ENCODE measurements around the gene GPC6. TPM values are rescaled to one million over a fixed set of nuclear protein-coding genes. Genes with fewer than 3 reads are reported as not detected.
"Not testable (repeated sequence)": the region's sequence is repeated elsewhere in the genome, so short reads cannot be mapped to it uniquely, and the experiment has no call there.

Gene GPC6
- total RNA-seq, 1 experiment from 2014 or later = not detected

GRCh38 chr13:94209117-94209516, 982.5 kb downstream of the GPC6 start:
- intact Hi-C loops (cut with micrococcal nuclease; ENCODE audit: unreplicated experiment) = no loop called here
- H3K4me1 Mint-ChIP-seq (ENCODE audit: low read depth, unreplicated experiment) = no peaks in the 10 kb centered on the region
- H3K36me3 Mint-ChIP-seq (ENCODE audit: insufficient read depth, unreplicated experiment) = no peaks in the 10 kb centered on the region
- H3K9me3 Mint-ChIP-seq (ENCODE audit: low read depth, unreplicated experiment) = peaks cover 2% of the 10 kb centered on the region
- H3K4me3 Mint-ChIP-seq (ENCODE audit: low read depth, unreplicated experiment) = no peak overlapping the region
- CTCF ChIA-PET = no interaction called here
- no TSS peak for BruUV-seq (replicated peaks)
- no peak overlapping the region for H3K27ac Mint-ChIP-seq (ENCODE audit: unreplicated experiment)
- H3K27me3 Mint-ChIP-seq (ENCODE audit: unreplicated experiment) = no peaks in the 10 kb centered on the region
- TF ChIP-seq CTCF (IDR thresholded peaks at IDR 0.05; ENCODE audit: unreplicated experiment) = no peak
- no peak for DNase-seq

DNA sequence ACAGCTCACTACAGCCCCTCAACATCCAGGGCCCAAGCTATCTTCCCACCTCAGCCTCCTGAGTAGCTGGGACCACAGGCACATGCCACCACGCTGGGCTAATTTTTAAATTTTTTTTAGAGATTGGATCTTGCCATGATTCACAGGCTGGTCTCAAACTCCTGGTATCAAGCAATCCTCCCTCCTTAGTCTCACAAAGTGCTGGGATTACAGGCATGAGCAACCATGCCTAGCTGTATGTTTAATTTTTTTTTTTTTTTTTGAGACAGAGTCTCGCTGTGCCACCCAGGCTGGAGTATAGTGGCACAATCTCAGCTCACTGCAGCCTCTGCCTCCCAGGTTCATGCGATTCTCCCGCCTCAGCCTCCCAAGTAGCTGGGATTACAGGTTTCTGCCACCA, 983.3 kb downstream of the GPC6 start:
- CTCF ChIA-PET; H3K4me1 Mint-ChIP-seq (ENCODE audit: low read depth, unreplicated experiment); H3K36me3 Mint-ChIP-seq (ENCODE audit: insufficient read depth, unreplicated experiment); BruUV-seq (replicated peaks); intact Hi-C loops (cut with micrococcal nuclease; ENCODE audit: unreplicated experiment); H3K4me3 Mint-ChIP-seq (ENCODE audit: low read depth, unreplicated experiment); DNase-seq; H3K27me3 Mint-ChIP-seq (ENCODE audit: unreplicated experiment); H3K27ac Mint-ChIP-seq (ENCODE audit: unreplicated experiment); H3K9me3 Mint-ChIP-seq (ENCODE audit: low read depth, unreplicated experiment): not testable (repeated sequence)

DNA sequence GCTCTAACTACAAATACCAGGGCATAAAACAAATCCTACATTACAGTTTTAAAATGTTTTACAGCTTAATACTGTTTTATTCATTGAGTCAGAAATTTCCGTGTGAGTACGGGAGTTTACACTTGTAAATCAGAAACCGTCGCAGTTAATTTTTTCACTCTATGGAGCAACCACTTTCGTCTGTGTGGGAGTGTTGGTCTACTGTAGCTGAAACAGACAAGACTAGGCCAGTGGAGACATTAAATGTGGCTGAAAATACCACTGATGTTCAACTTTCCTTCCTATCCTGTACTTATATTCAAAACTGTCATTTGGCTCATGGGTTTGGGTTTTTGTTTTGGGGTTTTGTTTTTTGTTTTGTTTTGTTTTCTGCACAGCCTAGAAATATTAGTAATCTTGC, 984.2 kb downstream of the GPC6 start:
- CTCF ChIA-PET = no interaction called here
- intact Hi-C loops (cut with micrococcal nuclease; ENCODE audit: unreplicated experiment) = no loop called here
- Mint-ChIP-seq H3K27me3 (ENCODE audit: unreplicated experiment) (no peaks in the 10 kb centered on the region), H3K9me3 (ENCODE audit: low read depth, unreplicated experiment) (peaks cover 2% of the 10 kb centered on the region), H3K4me1 (ENCODE audit: low read depth, unreplicated experiment) (no peaks in the 10 kb centered on the region), H3K27ac (ENCODE audit: unreplicated experiment) (no peak overlapping the region), H3K36me3 (ENCODE audit: insufficient read depth, unreplicated experiment) (no peaks in the 10 kb centered on the region), H3K4me3 (ENCODE audit: low read depth, unreplicated experiment) (no peak overlapping the region)
- BruUV-seq (replicated peaks) = no TSS peak
- no peak for DNase-seq
- no peak for TF ChIP-seq CTCF (IDR thresholded peaks at IDR 0.05; ENCODE audit: unreplicated experiment)

DNA sequence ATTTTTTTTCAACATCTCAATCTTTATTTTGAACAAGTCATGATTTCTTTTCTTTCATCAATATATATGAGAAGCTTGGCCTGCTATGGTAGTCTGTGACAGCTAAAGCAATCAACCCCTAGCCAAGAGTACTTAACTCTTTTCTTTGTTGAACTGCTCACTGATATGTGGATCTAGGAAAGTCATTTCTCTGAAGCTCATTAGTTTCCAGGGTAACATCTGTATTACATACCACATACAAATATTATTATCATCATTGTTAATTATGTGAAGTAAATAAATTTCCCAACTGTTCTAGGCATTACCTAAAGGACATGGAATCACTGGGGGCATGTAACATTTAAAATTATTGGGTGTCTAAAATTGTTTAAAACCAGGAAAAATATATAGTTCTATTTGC, 985.6 kb downstream of the GPC6 start:
- CTCF ChIA-PET = no interaction called here
- Mint-ChIP-seq H3K36me3 (ENCODE audit: insufficient read depth, unreplicated experiment) (no peaks in the 10 kb centered on the region), H3K4me1 (ENCODE audit: low read depth, unreplicated experiment) (no peaks in the 10 kb centered on the region), H3K27me3 (ENCODE audit: unreplicated experiment) (no peaks in the 10 kb centered on the region), H3K4me3 (ENCODE audit: low read depth, unreplicated experiment) (no peak overlapping the region), H3K9me3 (ENCODE audit: low read depth, unreplicated experiment) (no peaks in the 10 kb centered on the region), H3K27ac (ENCODE audit: unreplicated experiment) (no peak overlapping the region)
- intact Hi-C loops (cut with micrococcal nuclease; ENCODE audit: unreplicated experiment) = no loop called here
- TF ChIP-seq CTCF (IDR thresholded peaks at IDR 0.05; ENCODE audit: unreplicated experiment) = no peak
- DNase-seq = no peak
- no TSS peak for BruUV-seq (replicated peaks)

DNA sequence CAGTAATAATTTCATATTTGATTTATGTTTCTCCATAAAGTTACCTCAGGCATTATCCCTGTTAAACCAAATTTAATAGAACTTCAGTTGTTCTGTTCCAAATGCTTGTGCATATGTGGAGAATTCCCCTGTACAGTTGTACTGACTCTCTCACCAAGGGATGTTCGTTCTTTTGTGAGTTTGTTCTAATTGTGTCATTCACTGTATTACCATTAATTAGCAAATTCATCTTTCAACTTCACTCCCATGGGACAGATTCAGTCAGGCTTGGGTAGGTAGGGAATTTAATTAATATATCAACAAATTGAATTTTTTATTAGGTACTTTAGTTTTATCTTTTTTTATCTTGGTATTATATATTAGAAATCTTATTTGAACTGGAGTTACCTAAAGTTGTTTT, 987.5 kb downstream of the GPC6 start:
- Mint-ChIP-seq H3K4me1 (ENCODE audit: low read depth, unreplicated experiment) (no peaks in the 10 kb centered on the region), H3K27ac (ENCODE audit: unreplicated experiment) (no peak overlapping the region), H3K27me3 (ENCODE audit: unreplicated experiment) (no peaks in the 10 kb centered on the region), H3K4me3 (ENCODE audit: low read depth, unreplicated experiment) (no peak overlapping the region), H3K36me3 (ENCODE audit: insufficient read depth, unreplicated experiment) (no peaks in the 10 kb centered on the region), H3K9me3 (ENCODE audit: low read depth, unreplicated experiment) (no peaks in the 10 kb centered on the region)
- no peak for TF ChIP-seq CTCF (IDR thresholded peaks at IDR 0.05; ENCODE audit: unreplicated experiment)
- intact Hi-C loops (cut with micrococcal nuclease; ENCODE audit: unreplicated experiment) = no loop called here
- CTCF ChIA-PET = no interaction called here
- DNase-seq = no peak
- no TSS peak for BruUV-seq (replicated peaks)

Data from Calu3 (cell line).